GM12891 (cell line): ENCODE measurements around the gene CAMTA2.

Source experiments
- DNase-seq: peaks from one replicate; pipeline ENCODE4 v3.0.0; 2011; ENCODE audit warnings: low spot score; ENCODE audit not compliant: insufficient read length
- FAIRE-seq: peaks from 2 replicates; lab custom pipeline; 2011; peaks lifted over from hg19 to GRCh38; lab: Jason Lieb, UNC
- PAX5 ChIP-seq: IDR thresholded peaks from 2 replicates; pipeline ENCODE4 v1.6.1; 2011; ENCODE audit warnings: low read length, moderate library complexity, mild to moderate bottlenecking; ENCODE audit not compliant: insufficient read depth, severe bottlenecking
- POLR2A ChIP-seq: IDR thresholded peaks from 2 replicates; pipeline ENCODE4 v1.6.1; 2011; ENCODE audit warnings: low read depth, low read length, control low read depth
- POLR2AphosphoS5 ChIP-seq: IDR thresholded peaks from 2 replicates; pipeline ENCODE4 v1.6.1; 2011; ENCODE audit warnings: low read depth, low read length, control low read depth
- POU2F2 ChIP-seq: IDR thresholded peaks from 2 replicates; pipeline ENCODE4 v1.6.1; 2011; ENCODE audit warnings: low read depth, mild to moderate bottlenecking, control low read depth, low read length, moderate library complexity
- SPI1 ChIP-seq: IDR thresholded peaks from 2 replicates; pipeline ENCODE4 v1.6.1; 2011; ENCODE audit warnings: low read depth, low read length, control low read depth
- TAF1 ChIP-seq: IDR thresholded peaks from 2 replicates; pipeline ENCODE4 v1.6.1; 2011; ENCODE audit warnings: low read depth, low read length, control low read depth

CAMTA2 gene

DNA sequence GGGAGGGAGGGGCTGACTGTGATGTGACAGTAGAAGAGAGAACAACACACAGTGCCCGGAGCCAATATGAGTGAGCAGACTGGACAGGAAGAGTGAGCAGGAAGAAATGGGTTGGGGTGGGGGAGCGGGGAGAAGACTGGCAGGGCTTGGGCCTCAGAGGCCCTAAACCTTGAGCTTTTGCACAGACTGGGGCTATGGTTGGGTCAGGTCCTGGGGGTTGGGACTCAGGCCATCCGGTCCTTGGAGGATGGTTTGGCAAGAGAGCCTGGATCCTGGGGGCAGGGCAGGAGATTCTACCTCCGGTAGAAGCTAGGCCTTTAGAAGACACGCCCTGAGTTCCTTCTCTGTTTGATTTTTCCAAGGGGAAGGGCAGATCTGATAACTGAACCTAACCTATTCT lies 1.1 kb downstream of the CAMTA2 start:
- no peak for FAIRE-seq
- no peak for TF ChIP-seq SPI1
- TF ChIP-seq POLR2AphosphoS5 = no peak
- TF ChIP-seq PAX5 = no peak
- TF ChIP-seq POU2F2 = no peak
- TF ChIP-seq POLR2A = no peak
- no peak for TF ChIP-seq TAF1
- no peak for DNase-seq

GRCh38 chr17:4982305-4982704 lies 5.2 kb downstream of the CAMTA2 start:
- DNase-seq (no peak), FAIRE-seq (no peak)
- TF ChIP-seq PAX5 = no peak
- no peak for TF ChIP-seq POLR2A
- 0 out of 2 replicates have a peak, but pooled peaks have one; percentile 1 for TF ChIP-seq SPI1

GRCh38 chr17:4980644-4981216 lies 6.7 kb downstream of the CAMTA2 start:
- DNase-seq (peak; percentile 43), FAIRE-seq (peak; percentile 76)
- no peak for TF ChIP-seq SPI1
- TF ChIP-seq POU2F2 = 0 out of 2 replicates have a peak, but pooled peaks have one; percentile 42

DNA sequence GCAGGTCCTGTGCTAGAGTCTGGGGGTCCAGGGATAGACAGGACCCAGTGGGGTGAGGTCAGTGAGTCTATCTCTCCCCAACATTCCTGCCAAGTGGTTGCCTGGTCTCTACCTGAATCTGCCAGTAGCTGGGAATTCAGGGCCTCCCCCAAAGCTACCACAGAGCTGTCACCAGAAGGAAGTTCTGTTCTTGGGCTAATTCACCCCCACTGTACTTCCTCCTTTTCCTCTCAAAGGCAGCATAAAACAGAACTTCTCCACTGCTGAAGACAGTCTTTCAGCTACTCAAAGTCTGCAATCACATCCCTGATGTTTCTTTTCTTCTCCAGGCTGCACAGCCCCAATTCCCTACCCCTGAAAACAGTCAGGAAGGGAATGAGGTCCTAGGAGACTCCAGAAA lies 8.7 kb downstream of the CAMTA2 start:
- TF ChIP-seq TAF1 (no peak), POLR2AphosphoS5 (no peak), POU2F2 (no peak), PAX5 (no peak), POLR2A (no peak), SPI1 (no peak)
- no peak for FAIRE-seq

GRCh38 chr17:4974115-4974670 lies 13.3 kb downstream of the CAMTA2 start:
- DNase-seq (no peak), FAIRE-seq (no peak)
- TF ChIP-seq PAX5 = no peak
- no peak for TF ChIP-seq POU2F2
- TF ChIP-seq POLR2AphosphoS5 = no peak
- TF ChIP-seq TAF1 = no peak
- no peak for TF ChIP-seq SPI1
- TF ChIP-seq POLR2A = no peak

More for the DNA sequence above, 8.7 kb downstream of the CAMTA2 start:
- no peak for DNase-seq

DNA sequence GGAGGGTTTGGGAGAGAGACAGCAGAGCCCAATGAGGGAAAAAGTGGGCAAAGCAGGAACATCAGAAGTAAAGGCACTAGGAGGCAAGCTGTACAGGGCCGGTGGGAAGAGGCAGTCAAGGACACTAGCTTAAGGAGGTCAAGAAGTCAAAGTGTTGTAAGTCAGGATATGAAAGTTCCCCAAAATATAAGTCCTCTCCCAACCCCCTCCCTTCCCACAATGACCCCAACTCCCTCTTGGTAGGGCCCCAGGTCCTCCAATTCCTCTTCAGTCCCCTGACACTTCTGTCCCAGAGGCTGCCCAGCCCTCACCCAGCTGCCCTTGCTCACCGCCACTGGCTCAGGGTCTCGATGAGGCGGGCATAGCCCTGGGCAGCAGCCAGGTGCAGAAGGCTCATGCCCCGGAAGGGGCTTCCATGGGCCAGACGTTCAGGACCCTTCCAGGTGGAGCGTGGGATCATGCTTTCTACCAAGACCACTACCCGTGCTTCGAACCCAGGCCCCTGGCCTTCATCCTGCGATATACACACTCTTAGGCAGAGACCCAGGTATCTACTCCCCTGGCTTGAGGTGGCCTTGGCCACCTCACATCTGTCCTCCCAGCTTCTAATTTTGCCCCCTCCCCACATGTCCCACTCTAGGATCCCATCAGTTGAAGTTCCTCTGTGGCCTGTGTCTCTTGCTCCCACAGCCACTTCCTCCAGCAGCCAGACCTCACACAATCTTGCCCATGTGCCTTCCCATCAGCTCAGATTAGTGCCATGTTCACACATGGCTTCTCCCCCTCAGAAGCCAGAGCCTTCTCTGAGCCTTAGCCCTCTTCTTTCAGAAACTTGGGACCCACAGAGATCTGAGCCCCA lies 14.0 kb downstream of the CAMTA2 start:
- FAIRE-seq (no peak), DNase-seq (no peak)
- TF ChIP-seq POLR2A = no peak
- TF ChIP-seq PAX5 = no peak
- no peak for TF ChIP-seq TAF1
- TF ChIP-seq POU2F2 = no peak
- no peak for TF ChIP-seq SPI1
- no peak for TF ChIP-seq POLR2AphosphoS5

- FAIRE-seq = no peak
- TF ChIP-seq POU2F2 (no peak), SPI1 (no peak), POLR2AphosphoS5 (no peak), PAX5 (no peak), TAF1 (no peak), POLR2A (no peak)
- DNase-seq = no peak
These were observed 14.7 kb downstream of the CAMTA2 start for GRCh38 chr17:4972752-4973151.

DNA sequence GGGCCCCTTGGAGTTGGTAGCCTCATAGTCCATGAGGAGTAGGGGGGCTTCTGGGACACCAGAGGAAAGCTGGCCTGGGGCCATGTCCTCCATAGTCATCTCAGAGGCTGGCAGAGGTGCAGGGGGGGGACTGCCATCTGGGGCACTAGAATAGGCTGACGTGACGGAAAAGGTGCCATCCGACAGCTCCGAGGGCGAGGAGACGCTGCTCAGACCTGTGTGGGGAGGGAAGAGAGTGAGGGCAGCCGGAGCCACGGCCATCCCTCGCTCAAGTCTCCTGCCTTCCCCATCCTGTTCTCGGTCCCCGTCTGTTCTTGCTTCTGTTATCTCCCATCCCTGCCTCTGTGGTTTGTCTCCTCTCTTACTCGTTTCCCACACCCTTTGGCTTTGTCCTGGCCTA lies 15.2 kb downstream of the CAMTA2 start:
- FAIRE-seq (no peak), DNase-seq (no peak)
- no peak for TF ChIP-seq POLR2AphosphoS5
- TF ChIP-seq SPI1 = no peak

DNA sequence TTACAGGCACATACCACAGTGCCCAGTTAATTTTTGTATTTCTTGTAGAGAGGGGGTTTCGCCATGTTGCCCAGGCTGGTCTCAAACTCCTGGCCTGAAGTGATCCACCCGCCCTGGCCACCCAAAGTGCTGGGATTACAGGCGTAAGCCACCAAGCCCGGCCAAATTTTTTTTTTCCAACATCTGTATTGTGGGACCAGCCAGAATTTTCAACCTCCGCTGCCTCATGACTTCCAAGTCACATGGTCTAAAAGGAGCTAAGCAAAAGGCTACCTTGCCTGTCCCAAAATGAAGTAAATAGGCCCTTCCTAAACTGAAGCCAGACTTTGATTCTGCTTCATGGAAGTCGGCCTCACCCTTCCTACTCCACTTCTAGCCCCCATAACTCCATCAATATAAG lies 15.6 kb downstream of the CAMTA2 start:
- TF ChIP-seq PAX5 (no peak), TAF1 (no peak), POU2F2 (no peak), POLR2A (no peak), POLR2AphosphoS5 (no peak), SPI1 (no peak)
- FAIRE-seq = no peak
- DNase-seq = no peak

GRCh38 chr17:4970273-4970672 lies 17.2 kb downstream of the CAMTA2 start:
- no peak for DNase-seq
- no peak for FAIRE-seq
- TF ChIP-seq SPI1 (no peak), POLR2A (no peak), TAF1 (no peak), POU2F2 (no peak), PAX5 (no peak), POLR2AphosphoS5 (no peak)
